HUDEP-2 (cell line): ENCODE results near the gene FOXN3.
A peak's percentile ranks its signal among the peaks of the same experiment; 100 is the strongest.

Experiments
- DNase-seq, 76 experiments: peaks; one replicate each; lab custom pipeline; 2025; ENCODE audit not compliant: unreplicated experiment in 76 of 76; lab: John Stamatoyannopoulos, UW

FOXN3 gene

DNA sequence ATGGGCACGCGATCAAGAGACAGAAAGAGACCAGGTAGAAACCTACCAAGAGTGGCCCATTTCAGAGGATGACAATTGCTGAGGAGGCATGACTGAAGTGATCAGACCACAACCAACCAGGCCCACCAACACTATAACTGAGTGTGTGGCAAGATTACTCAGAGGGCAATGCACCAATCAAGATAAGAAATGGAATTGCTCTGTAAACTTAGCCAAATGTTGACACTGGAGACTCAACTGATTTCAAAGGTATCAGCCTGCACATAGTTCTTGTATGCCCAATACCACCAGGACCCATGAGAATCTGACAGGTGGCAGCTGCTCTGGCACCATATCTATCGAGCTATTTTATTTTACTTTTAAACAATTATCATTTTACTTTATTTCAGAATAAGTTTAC lies 128.9 kb downstream of the FOXN3 start:
- no peak for DNase-seq

- no peak for DNase-seq
Measured at GRCh38 chr14:89284333-89285058, 132.5 kb downstream of the FOXN3 start.

DNA sequence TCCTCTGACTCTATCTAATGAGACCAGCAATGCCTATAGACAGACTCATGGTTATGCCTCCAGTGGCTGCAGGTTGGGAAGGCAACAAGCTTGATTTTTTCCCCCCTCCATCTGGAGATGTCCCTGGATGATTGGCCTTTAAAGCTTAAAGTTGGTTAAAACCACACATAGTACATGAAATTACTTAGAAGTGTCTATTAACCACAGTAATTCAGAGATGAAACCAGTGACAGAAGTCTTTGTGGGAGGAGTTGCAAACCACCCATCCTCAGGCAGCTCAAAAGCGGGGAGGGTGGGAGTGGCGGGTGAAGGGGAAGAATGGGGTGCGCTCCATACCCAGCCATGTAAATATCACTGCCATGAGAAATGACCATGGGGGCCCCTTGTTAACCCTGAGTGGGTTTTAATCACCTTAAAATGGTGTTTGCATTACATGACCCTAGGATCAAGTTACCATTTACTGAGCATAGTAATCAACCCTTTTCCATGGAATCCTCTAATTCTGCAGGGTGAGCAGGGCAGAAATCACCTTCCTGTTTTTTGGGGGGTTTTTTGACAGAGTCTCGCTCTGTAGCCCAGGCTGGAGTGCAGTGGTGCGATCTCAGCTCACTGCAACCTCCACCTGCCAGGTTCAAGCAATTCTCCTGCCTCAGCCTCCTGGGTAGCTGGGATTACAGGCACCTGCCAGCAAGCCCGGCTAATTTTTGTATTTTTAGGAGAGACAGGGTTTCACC lies 133.5 kb downstream of the FOXN3 start:
- DNase-seq, result no peak

- DNase-seq, result no peak
Measured at GRCh38 chr14:89282191-89282590, 134.8 kb downstream of the FOXN3 start.

DNA sequence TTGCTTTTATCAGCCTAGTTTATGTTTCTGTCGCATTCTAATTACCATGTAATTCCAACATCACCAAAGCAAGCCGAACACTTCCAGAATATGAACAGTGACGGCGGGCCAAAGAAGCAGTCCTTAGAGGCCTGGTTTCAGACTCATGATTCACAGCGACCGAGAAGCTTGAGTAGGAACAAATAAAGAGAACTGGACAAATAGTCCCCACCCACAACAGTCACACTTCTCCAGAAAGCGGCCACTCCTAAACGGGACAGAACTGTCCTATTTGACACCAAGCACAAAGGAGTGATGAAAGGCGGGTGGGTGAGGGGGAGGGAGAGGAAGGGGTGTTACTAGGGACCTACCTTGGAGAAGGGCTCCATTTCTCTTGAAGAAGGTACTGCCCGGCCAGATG lies 136.4 kb downstream of the FOXN3 start:
- DNase-seq, result no peak

GRCh38 chr14:89279649-89280232 lies 137.3 kb downstream of the FOXN3 start:
- DNase-seq, result no peak

DNA sequence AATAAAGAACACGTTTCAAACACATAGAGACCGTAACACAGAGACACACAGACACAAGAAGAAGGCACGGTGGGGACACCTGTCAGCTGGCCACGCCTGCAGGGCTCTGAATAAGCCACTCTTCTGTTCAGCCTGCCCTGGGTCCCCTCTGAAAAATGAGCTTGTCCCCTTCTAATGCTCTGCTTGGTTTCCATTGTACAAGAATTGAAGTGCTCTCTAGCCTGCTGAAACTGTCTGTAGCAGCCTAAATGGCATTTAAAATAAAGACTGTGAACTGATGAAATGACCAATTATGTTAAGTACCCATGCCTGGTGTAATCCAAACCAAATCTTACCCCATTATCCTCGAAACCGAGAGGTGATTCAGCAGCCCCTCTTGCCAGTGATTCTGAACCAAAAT lies 139.8 kb downstream of the FOXN3 start:
- DNase-seq, result no peak

DNA sequence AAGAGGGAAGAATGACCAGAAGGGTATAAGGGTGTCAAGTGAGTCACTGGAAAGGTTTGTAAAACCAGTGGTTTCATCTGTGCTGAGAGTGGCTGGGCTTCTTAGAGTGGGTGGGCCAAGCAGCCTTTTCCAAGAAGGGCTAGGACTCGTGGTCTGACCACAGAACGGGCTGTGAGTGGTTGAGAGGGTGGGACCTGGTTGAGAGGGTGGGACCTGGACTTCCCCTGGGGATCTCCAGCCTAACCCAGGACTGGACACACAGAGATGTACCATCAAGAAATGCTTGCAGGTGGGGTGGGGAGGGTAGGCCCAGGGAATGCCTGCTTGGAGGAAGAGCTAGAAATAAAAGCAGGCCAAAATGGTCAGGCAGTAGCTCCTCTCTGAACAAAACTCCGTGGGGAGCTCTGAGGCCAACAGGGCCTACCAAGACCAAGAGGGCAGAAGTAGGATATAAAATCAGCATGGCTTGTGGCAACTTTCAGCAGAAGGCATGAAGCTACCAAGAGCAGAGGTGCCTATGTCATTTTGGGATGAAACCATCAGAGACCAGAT lies 140.5 kb downstream of the FOXN3 start:
- DNase-seq, result peak in 2 of 76 experiments; percentile 5 to 9

DNA sequence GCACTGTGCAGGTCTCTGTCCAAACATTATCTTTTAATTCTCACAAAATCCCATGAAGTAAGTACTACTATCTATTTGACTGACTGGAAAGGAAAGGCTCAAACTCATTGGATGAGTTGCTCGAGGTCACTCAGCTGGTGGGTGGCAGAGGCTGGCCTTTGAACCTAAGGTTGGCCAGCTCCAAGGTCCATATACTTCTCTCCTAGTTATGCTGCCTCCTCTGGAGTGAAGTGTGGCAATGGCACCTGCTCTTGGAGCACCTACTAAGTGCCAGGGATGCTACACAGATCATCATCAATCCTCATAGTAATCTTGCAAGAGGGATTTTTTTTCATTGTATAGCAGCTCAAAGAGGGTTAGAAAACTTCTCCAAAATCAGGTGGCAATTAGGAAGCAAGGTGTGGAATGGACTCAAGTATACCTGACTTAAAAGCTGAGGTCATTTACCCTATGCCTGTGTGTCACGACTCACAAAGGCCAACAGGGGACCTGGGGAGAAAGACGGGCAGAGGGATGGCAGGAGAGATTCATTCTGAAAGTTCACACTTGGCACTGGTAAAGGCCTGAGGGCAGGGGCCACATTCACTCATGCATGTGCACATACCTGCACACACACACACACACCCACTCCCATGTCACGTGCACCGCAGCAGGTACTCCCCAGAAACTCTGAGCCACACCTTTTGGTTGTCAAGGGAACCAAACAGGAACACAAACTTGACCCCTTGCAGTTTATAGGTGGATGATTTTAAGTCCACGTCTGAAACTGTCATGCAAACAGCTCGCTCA lies 146.4 kb downstream of the FOXN3 start:
- DNase-seq, result no peak

- DNase-seq, result no peak
Measured at GRCh38 chr14:89269404-89269803, 147.6 kb downstream of the FOXN3 start.

GRCh38 chr14:89268514-89268913 lies 148.5 kb downstream of the FOXN3 start:
- DNase-seq, result no peak

DNA sequence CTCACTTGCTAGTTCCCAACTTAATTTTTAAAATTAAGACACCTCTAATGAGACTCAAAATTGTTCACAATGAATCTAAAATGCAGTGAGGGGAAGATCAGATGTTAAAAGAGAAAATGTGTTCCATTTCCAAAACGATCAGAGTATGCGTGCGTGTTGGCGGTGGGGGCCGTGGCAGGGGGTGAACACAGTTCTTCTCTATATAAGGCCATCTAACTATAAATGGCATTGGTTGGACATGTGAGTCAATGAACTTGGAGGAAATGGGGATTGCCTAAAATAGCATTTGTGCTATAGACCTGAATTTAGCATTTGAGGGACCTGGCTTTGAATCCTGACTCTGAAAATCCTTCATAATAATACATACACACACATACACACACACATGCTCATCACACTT lies 149.4 kb downstream of the FOXN3 start:
- no peak for DNase-seq

DNA sequence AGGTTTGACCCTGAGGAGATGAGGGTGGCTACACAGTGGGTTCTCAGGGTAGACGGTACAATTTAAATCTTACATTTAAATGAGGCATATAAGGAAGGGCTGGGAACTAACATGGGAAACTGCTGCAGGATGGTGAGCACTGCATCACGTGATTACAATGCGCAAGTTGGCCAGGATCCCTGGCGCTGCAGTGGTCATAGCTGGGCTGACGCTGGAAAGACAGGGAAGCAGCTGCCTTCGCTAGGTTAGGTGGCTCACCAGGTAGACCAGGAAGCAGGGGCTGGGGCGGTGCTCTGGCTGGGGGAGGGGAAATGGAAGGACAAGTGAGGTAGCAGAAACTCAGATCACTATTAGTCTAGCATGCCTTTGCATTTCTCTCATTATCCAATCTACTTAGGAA lies 149.9 kb downstream of the FOXN3 start:
- DNase-seq, result no peak

DNA sequence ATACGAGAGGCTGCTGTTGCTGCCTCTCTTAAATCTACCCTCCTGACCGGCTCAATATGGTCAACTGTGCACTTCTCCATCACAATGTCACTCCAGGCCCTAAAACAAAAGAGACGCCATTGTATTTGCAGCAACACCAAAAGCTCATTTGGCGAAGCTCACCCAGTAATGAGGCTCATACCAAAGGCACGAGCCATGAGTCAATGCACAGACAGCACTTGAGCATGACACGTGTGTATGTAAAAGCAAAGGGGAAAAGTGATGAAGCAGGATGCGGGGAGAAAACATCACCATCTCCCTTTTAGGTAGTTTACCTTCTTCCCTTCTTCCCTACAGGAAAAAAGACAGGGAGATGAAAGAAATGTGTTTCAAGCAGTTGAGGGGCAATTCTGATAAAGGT lies 150.3 kb downstream of the FOXN3 start:
- DNase-seq, result no peak

DNA sequence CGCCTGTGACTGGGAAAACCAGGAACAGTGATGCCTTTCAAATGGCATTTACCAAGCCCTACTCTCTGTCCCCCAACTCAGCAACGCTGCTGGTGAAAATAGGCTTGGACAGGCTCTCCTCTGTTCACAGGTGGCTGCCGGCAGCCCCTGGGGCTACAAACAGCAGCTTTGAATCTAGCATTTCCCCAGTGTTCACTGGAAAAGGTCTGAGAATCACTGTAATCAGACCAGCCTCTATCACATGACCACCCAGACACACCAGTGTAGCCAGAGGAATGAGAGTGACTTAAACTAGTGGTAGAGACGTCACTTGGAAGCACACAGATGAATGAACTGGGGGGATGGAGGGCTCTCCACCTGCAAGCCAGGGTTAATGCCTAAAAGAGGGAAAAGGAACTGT lies 151.8 kb downstream of the FOXN3 start:
- no peak for DNase-seq

- no peak for DNase-seq
Measured at GRCh38 chr14:89264196-89264800, 152.7 kb downstream of the FOXN3 start.

DNA sequence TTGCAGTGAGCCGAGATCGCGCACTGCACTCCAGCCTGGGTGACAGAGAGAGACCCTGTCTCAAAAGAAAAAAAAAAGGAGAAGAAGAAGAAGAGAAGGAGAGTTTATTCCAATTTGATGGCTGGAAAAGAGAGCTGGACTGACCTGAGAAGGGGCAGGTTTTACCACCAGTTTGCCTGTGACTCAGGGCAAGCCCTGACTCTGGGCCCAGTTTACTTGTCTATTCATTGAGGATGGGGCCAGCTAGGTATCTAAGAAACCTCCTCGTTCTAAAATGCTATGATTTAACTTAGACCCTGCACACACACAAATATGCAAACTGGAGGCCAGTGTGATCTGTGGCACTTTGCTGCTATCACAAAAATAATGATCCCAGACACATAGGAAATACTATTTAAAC lies 155.0 kb downstream of the FOXN3 start:
- no peak for DNase-seq

GRCh38 chr14:89260898-89261297 lies 156.1 kb downstream of the FOXN3 start:
- DNase-seq, result no peak

- no peak for DNase-seq
Measured at GRCh38 chr14:89259951-89260609, 157.0 kb downstream of the FOXN3 start.

DNA sequence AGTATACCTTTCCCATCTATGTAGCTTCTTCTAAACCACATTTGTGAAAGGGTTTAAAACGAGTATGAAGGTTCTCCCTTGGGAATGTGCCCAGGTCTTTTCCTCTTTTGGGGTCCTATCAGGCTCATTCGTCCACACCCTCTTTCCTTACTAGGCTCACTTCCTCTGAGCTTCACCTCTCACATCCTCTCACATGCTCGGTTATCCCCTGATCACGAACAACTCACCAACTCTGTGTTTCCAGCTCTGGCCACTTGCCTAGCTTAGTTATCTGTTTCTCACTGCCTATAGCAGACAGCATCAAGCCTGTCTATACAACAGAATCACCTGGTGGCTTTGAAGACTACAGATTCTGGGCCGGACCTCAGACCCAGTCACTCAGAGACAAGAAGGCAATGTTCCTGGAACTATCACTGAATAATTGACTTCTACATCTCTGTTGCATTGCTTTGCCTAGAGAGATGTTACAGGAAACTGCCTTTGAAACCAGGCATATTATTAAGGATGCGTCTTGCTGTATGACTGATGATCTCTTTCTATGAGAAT lies 158.2 kb downstream of the FOXN3 start:
- DNase-seq, result no peak
